ENCODE results near the gene FAM180B.
A peak's percentile ranks its signal among the peaks of the same experiment; 100 is the strongest.

FAM180B gene

GRCh38 chr11:47566149-47566698, 20.3 kb upstream of the FAM180B start:
- Histone ChIP-seq H3K9me3 (ENCODE audit: control insufficient read depth in 2 of 2, low read length in 2 of 2) (no peaks in the 10 kb centered on the region), H3K4me3 (ENCODE audit: low read length in 2 of 2) (peak overlapping the region; percentile 85 to 89), H3K27me3 (ENCODE audit: control insufficient read depth in 2 of 2, insufficient read depth in 2 of 2, low read length in 2 of 2) (no peaks in the 10 kb centered on the region), H3K4me1 (ENCODE audit: control insufficient read depth in 2 of 2, insufficient read depth in 2 of 2, low read length in 2 of 2) (peaks cover 5 to 6% of the 10 kb centered on the region in 2 donors), H3K27ac (ENCODE audit: low read depth in 2 of 2, low read length in 2 of 2) (peak overlapping the region in 1 of 2 donors; percentile 43), H3K36me3 (ENCODE audit: control insufficient read depth in 2 of 2, insufficient read depth in 2 of 2, low read length in 2 of 2) (peaks cover 7 to 11% of the 10 kb centered on the region in 2 donors), H3K9ac (ENCODE audit: low read depth in 1 of 2, low read length in 2 of 2) (peak overlapping the region; percentile 80 to 91)

DNA sequence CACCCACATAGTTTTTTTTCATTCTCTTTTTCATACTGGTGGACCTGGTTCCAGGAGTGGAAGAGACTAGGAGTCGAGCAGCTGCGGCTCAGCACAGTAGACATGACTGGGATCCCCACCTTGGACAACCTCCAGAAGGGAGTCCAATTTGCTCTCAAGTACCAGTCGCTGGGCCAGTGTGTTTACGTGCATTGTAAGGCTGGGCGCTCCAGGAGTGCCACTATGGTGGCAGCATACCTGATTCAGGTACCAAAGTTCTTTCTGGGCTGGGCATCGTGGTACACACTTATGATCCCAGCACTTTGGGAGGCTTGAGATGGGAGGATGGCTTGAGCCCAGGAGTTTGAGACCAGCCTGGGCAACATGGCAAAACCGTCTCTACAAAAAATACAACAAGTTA, 16.8 kb upstream of the FAM180B start:
- Histone ChIP-seq H3K27ac (ENCODE audit: low read depth in 2 of 2, low read length in 2 of 2) (no peak overlapping the region), H3K9ac (ENCODE audit: low read depth in 1 of 2, low read length in 2 of 2) (no peak overlapping the region), H3K4me3 (ENCODE audit: low read length in 2 of 2) (no peak overlapping the region), H3K36me3 (ENCODE audit: control insufficient read depth in 2 of 2, insufficient read depth in 2 of 2, low read length in 2 of 2) (peaks cover 31 to 37% of the 10 kb centered on the region in 2 donors), H3K4me1 (ENCODE audit: control insufficient read depth in 2 of 2, insufficient read depth in 2 of 2, low read length in 2 of 2) (peaks cover 5 to 6% of the 10 kb centered on the region in 2 donors), H3K9me3 (ENCODE audit: control insufficient read depth in 2 of 2, low read length in 2 of 2) (no peaks in the 10 kb centered on the region), H3K27me3 (ENCODE audit: control insufficient read depth in 2 of 2, insufficient read depth in 2 of 2, low read length in 2 of 2) (no peaks in the 10 kb centered on the region)

DNA sequence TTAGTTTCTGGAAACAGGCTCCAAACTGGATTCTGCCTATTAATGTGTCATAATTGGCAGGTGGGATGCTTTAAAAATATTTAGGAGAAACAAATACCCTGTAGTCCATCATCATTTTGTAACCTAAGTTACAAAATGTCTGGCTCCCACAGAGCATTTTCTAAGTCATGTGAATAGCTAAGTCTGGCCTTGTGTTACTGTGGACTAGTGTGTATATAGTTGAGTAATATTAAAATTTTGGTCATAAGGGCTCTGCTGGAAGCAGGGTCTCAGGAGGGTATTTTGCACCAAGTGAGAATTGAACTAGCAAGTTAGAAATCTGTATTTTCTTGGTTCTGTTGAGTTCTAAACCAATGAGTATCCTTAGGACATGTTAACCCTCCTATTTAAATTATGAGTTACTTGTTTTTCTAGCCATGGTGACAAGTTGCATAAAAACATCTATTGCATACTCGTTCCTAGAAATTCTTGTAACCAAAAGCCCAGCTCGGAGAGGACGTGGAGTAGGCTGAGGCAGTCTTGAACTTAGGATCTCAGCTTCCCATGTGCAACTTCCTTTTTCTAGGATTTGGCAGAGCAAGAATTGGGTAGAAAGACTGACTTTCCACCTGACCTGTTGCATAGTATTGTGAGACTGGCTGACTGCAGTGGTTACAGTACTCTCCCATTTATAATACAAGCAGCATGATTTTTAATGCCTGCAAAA, 15.7 kb upstream of the FAM180B start:
- Histone ChIP-seq H3K27me3 (ENCODE audit: control insufficient read depth in 2 of 2, insufficient read depth in 2 of 2, low read length in 2 of 2) (no peaks in the 10 kb centered on the region), H3K4me3 (ENCODE audit: low read length in 2 of 2) (no peak overlapping the region), H3K9ac (ENCODE audit: low read depth in 1 of 2, low read length in 2 of 2) (no peak overlapping the region), H3K4me1 (ENCODE audit: control insufficient read depth in 2 of 2, insufficient read depth in 2 of 2, low read length in 2 of 2) (no peaks in the 10 kb centered on the region), H3K36me3 (ENCODE audit: control insufficient read depth in 2 of 2, insufficient read depth in 2 of 2, low read length in 2 of 2) (peaks cover 31 to 40% of the 10 kb centered on the region in 2 donors), H3K27ac (ENCODE audit: low read depth in 2 of 2, low read length in 2 of 2) (no peak overlapping the region), H3K9me3 (ENCODE audit: control insufficient read depth in 2 of 2, low read length in 2 of 2) (no peaks in the 10 kb centered on the region)

GRCh38 chr11:47571357-47571729, 15.1 kb upstream of the FAM180B start:
- Histone ChIP-seq H3K4me3 (ENCODE audit: low read length in 2 of 2) (no peak overlapping the region), H3K9me3 (ENCODE audit: control insufficient read depth in 2 of 2, low read length in 2 of 2) (no peaks in the 10 kb centered on the region), H3K4me1 (ENCODE audit: control insufficient read depth in 2 of 2, insufficient read depth in 2 of 2, low read length in 2 of 2) (no peaks in the 10 kb centered on the region), H3K36me3 (ENCODE audit: control insufficient read depth in 2 of 2, insufficient read depth in 2 of 2, low read length in 2 of 2) (peaks cover 31 to 40% of the 10 kb centered on the region in 2 donors), H3K27me3 (ENCODE audit: control insufficient read depth in 2 of 2, insufficient read depth in 2 of 2, low read length in 2 of 2) (no peaks in the 10 kb centered on the region), H3K9ac (ENCODE audit: low read depth in 1 of 2, low read length in 2 of 2) (no peak overlapping the region), H3K27ac (ENCODE audit: low read depth in 2 of 2, low read length in 2 of 2) (no peak overlapping the region)

DNA sequence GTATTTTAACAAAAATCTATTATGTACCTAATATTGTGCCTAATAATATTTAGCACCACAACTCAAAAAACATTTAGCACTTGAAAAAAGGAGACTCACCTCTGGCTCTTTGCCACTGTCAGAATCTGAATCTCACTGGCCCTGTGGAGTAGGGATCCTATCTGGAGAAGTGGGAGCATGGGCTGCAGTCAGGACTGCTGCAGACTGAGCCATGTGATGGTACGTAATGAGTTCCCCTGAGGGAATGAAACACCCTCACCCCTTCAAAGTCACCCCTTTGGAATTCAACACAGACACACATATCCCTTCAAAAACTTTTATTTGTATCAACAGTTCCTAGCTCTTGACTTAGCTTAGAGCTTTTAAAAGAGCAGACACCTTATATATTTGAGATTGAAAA, 14.6 kb upstream of the FAM180B start:
- no peak overlapping the region for H3K4me3 ChIP-seq (ENCODE audit: low read length in 2 of 2)
- H3K9ac ChIP-seq (ENCODE audit: low read depth in 1 of 2, low read length in 2 of 2) = no peak overlapping the region
- no peaks in the 10 kb centered on the region for H3K9me3 ChIP-seq (ENCODE audit: control insufficient read depth in 2 of 2, low read length in 2 of 2)
- H3K27ac ChIP-seq (ENCODE audit: low read depth in 2 of 2, low read length in 2 of 2) = no peak overlapping the region
- peaks cover 31 to 41% of the 10 kb centered on the region in 2 donors for H3K36me3 ChIP-seq (ENCODE audit: control insufficient read depth in 2 of 2, insufficient read depth in 2 of 2, low read length in 2 of 2)
- H3K4me1 ChIP-seq (ENCODE audit: control insufficient read depth in 2 of 2, insufficient read depth in 2 of 2, low read length in 2 of 2) = no peaks in the 10 kb centered on the region
- H3K27me3 ChIP-seq (ENCODE audit: control insufficient read depth in 2 of 2, insufficient read depth in 2 of 2, low read length in 2 of 2) = no peaks in the 10 kb centered on the region

DNA sequence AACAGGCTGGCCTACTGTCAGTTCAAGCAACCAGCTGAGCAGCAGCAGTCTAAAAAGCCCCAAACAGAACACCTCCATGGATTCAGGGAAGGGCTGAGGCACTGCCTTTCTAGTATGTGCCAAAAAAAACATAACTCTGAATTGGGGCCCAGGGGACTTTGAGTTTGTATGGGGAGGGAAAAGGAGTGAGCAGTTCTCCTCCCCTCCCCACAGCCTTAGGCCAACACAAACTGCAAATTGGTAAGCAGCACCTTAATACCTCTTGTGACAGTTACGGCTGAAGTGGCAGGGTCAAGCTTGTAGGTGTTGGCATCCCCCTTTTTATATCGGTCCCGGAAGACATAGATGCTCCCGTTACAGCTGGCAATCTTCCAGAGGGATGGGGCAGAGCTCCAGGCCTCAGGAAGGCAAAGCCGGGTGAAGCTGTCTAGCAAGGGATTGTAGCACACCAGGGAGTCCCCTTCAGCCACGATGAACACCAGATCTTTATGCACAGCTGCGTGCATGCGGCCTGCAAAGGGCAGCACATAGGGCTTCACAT, 13.7 kb upstream of the FAM180B start:
- Histone ChIP-seq H3K27ac (ENCODE audit: low read depth in 2 of 2, low read length in 2 of 2) (no peak overlapping the region), H3K9me3 (ENCODE audit: control insufficient read depth in 2 of 2, low read length in 2 of 2) (no peaks in the 10 kb centered on the region), H3K4me1 (ENCODE audit: control insufficient read depth in 2 of 2, insufficient read depth in 2 of 2, low read length in 2 of 2) (peaks cover 1 to 3% of the 10 kb centered on the region in 2 donors), H3K4me3 (ENCODE audit: low read length in 2 of 2) (no peak overlapping the region), H3K36me3 (ENCODE audit: control insufficient read depth in 2 of 2, insufficient read depth in 2 of 2, low read length in 2 of 2) (peaks cover 31 to 48% of the 10 kb centered on the region in 2 donors), H3K9ac (ENCODE audit: low read depth in 1 of 2, low read length in 2 of 2) (no peak overlapping the region), H3K27me3 (ENCODE audit: control insufficient read depth in 2 of 2, insufficient read depth in 2 of 2, low read length in 2 of 2) (no peaks in the 10 kb centered on the region)

DNA sequence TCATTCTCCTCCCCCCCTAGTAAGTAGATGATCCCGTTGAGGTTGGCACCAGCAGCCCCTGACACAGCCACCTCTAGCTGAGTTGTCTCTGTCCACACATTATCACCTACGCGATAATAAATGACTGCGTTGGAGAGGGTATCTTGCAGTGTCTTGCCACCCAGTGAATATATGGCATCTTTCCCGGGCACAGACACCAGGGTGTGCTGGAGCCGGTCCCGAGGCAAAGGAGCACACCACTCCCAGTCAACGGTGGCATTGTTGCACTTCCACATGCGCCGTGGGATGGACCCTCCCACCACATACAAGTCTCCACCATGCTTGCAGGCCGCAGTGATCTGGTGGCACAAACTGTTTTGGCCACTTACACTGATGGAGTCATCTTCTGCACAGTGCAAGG, 13.2 kb upstream of the FAM180B start:
- no peaks in the 10 kb centered on the region for H3K9me3 ChIP-seq (ENCODE audit: control insufficient read depth in 2 of 2, low read length in 2 of 2)
- H3K27me3 ChIP-seq (ENCODE audit: control insufficient read depth in 2 of 2, insufficient read depth in 2 of 2, low read length in 2 of 2) = no peaks in the 10 kb centered on the region
- H3K9ac ChIP-seq (ENCODE audit: low read depth in 1 of 2, low read length in 2 of 2) = no peak overlapping the region
- peaks cover 7 to 8% of the 10 kb centered on the region in 2 donors for H3K4me1 ChIP-seq (ENCODE audit: control insufficient read depth in 2 of 2, insufficient read depth in 2 of 2, low read length in 2 of 2)
- H3K27ac ChIP-seq (ENCODE audit: low read depth in 2 of 2, low read length in 2 of 2) = no peak overlapping the region
- H3K4me3 ChIP-seq (ENCODE audit: low read length in 2 of 2) = no peak overlapping the region
- H3K36me3 ChIP-seq (ENCODE audit: control insufficient read depth in 2 of 2, insufficient read depth in 2 of 2, low read length in 2 of 2) = peaks cover 31 to 48% of the 10 kb centered on the region in 2 donors

DNA sequence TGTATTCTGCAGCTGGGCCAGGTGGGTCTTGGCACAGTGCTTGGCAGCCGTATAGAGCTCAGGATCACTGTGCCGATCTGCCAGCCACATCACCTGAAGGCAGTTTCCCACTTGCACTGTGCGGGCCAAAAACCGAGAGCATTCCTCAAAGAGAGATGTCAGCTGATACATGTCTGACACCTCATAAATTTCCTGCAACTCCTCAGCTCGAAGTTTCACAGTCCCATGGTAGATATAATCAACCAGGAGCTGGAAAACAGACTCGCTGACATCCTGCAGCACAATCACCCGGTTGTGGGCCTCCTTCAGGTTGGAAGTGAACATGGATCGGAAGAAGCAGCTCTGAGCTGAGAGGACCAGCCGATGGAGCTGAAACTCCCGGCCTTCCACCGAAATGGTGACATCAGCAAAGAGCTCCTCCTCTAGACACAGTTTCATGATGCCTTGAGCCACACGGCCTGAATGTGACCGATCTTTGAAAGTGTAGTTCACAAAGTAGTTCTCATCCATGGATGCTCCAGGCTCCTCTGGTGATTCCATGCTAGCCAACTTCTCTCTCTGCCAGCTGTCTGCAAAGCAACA, 8.9 kb upstream of the FAM180B start:
- Histone ChIP-seq H3K27ac (ENCODE audit: low read depth in 2 of 2, low read length in 2 of 2) (no peak overlapping the region), H3K4me3 (ENCODE audit: low read length in 2 of 2) (peak overlapping the region; percentile 2 to 88), H3K4me1 (ENCODE audit: control insufficient read depth in 2 of 2, insufficient read depth in 2 of 2, low read length in 2 of 2) (peaks cover 17 to 19% of the 10 kb centered on the region in 2 donors), H3K36me3 (ENCODE audit: control insufficient read depth in 2 of 2, insufficient read depth in 2 of 2, low read length in 2 of 2) (peaks cover 28 to 44% of the 10 kb centered on the region in 2 donors), H3K27me3 (ENCODE audit: control insufficient read depth in 2 of 2, insufficient read depth in 2 of 2, low read length in 2 of 2) (no peaks in the 10 kb centered on the region), H3K9ac (ENCODE audit: low read depth in 1 of 2, low read length in 2 of 2) (no peak overlapping the region), H3K9me3 (ENCODE audit: control insufficient read depth in 2 of 2, low read length in 2 of 2) (no peaks in the 10 kb centered on the region)

- Histone ChIP-seq H3K9me3 (ENCODE audit: control insufficient read depth in 2 of 2, low read length in 2 of 2) (no peaks in the 10 kb centered on the region), H3K36me3 (ENCODE audit: control insufficient read depth in 2 of 2, insufficient read depth in 2 of 2, low read length in 2 of 2) (peaks cover 26 to 44% of the 10 kb centered on the region in 2 donors), H3K4me3 (ENCODE audit: low read length in 2 of 2) (peak within 1 kb of the TSS; percentile 88 to 96), H3K27ac (ENCODE audit: low read depth in 2 of 2, low read length in 2 of 2) (peak within 1 kb of the TSS; percentile 86 to 88), H3K4me1 (ENCODE audit: control insufficient read depth in 2 of 2, insufficient read depth in 2 of 2, low read length in 2 of 2) (peaks cover 17 to 19% of the 10 kb centered on the region in 2 donors), H3K27me3 (ENCODE audit: control insufficient read depth in 2 of 2, insufficient read depth in 2 of 2, low read length in 2 of 2) (no peaks in the 10 kb centered on the region), H3K9ac (ENCODE audit: low read depth in 1 of 2, low read length in 2 of 2) (peak within 1 kb of the TSS; percentile 86 to 99)
These were observed 7.7 kb upstream of the FAM180B start, which contains the start of the genes KBTBD4 and NDUFS3 for GRCh38 chr11:47578524-47579494. KBTBD4 (minus strand) TSS chr11:47578970; CDS start chr11:47578951, 19 bp downstream. NDUFS3 (plus strand) TSS chr11:47579074; CDS start chr11:47579092, 18 bp downstream.

Data from mucosa of rectum (tissue), 2 donors.